ENCODE results near the gene MICAL3.

- TF ChIP-seq EZH2phosphoT487 (IDR thresholded peaks at IDR 0.05; ENCODE audit: borderline replicate concordance, low read depth) = no peak
- TF ChIP-seq, protein P1, sequence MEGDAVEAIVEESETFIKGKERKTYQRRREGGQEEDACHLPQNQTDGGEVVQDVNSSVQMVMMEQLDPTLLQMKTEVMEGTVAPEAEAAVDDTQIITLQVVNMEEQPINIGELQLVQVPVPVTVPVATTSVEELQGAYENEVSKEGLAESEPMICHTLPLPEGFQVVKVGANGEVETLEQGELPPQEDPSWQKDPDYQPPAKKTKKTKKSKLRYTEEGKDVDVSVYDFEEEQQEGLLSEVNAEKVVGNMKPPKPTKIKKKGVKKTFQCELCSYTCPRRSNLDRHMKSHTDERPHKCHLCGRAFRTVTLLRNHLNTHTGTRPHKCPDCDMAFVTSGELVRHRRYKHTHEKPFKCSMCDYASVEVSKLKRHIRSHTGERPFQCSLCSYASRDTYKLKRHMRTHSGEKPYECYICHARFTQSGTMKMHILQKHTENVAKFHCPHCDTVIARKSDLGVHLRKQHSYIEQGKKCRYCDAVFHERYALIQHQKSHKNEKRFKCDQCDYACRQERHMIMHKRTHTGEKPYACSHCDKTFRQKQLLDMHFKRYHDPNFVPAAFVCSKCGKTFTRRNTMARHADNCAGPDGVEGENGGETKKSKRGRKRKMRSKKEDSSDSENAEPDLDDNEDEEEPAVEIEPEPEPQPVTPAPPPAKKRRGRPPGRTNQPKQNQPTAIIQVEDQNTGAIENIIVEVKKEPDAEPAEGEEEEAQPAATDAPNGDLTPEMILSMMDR (IDR thresholded peaks at IDR 0.05) = peak; percentile 26; the same call in 1 of the 2 replicates
- no peak for TF ChIP-seq GATA2 (CRISPR knock-in tag; IDR thresholded peaks at IDR 0.05)
- TF ChIP-seq USF2 (IDR thresholded peaks at IDR 0.05; ENCODE audit: borderline replicate concordance, low read depth, low read length) = no peak
- no peak for TF ChIP-seq FOXM1 (IDR thresholded peaks at IDR 0.05; ENCODE audit: low read depth)
- no peak for TF ChIP-seq POLR2AphosphoS5 (IDR thresholded peaks at IDR 0.05; ENCODE audit: low read depth, low read length)
- TF ChIP-seq TAF1 (IDR thresholded peaks at IDR 0.05; ENCODE audit: borderline replicate concordance, low read depth, low read length) = no peak
- TF ChIP-seq NRF1 (IDR thresholded peaks at IDR 0.05; ENCODE audit: low read depth, low read length) = no peak
- no peak for TF ChIP-seq JUND (IDR thresholded peaks at IDR 0.05)
- no peak for TF ChIP-seq TEAD4 (IDR thresholded peaks at IDR 0.05; ENCODE audit: borderline replicate concordance, insufficient read depth)
Observed at GRCh38 chr22:18065256-18065655, 40.9 kb upstream of the MICAL3 start.
